Measurements from ENCODE around the gene ZNF672.

DNA sequence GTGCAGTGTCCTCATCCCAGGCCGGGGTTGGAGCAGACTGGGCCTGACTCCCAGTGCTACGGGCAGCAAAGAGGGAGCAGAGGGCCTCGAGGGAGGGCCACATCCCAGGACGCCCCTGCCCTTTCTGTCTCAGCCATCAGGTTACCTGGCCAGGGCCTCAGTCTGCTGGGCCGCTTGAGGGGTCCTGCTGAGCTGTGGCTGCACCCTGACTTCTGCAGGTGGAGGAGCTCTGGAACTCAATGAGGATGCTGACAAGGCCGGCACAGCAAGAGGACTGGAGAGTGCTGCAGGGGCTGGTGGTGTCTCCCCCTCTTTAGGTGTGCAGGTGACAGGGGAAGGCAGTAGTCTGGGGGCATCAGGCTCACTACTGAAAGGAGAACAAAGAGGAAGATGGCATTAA lies 17.6 kb downstream of the ZNF672 start:
- TF ChIP-seq, protein P1, sequence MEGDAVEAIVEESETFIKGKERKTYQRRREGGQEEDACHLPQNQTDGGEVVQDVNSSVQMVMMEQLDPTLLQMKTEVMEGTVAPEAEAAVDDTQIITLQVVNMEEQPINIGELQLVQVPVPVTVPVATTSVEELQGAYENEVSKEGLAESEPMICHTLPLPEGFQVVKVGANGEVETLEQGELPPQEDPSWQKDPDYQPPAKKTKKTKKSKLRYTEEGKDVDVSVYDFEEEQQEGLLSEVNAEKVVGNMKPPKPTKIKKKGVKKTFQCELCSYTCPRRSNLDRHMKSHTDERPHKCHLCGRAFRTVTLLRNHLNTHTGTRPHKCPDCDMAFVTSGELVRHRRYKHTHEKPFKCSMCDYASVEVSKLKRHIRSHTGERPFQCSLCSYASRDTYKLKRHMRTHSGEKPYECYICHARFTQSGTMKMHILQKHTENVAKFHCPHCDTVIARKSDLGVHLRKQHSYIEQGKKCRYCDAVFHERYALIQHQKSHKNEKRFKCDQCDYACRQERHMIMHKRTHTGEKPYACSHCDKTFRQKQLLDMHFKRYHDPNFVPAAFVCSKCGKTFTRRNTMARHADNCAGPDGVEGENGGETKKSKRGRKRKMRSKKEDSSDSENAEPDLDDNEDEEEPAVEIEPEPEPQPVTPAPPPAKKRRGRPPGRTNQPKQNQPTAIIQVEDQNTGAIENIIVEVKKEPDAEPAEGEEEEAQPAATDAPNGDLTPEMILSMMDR (conservative IDR thresholded peaks at IDR 0.05; ENCODE audit: low read depth in 2 of 2) = no peak
- TF ChIP-seq, protein P2, sequence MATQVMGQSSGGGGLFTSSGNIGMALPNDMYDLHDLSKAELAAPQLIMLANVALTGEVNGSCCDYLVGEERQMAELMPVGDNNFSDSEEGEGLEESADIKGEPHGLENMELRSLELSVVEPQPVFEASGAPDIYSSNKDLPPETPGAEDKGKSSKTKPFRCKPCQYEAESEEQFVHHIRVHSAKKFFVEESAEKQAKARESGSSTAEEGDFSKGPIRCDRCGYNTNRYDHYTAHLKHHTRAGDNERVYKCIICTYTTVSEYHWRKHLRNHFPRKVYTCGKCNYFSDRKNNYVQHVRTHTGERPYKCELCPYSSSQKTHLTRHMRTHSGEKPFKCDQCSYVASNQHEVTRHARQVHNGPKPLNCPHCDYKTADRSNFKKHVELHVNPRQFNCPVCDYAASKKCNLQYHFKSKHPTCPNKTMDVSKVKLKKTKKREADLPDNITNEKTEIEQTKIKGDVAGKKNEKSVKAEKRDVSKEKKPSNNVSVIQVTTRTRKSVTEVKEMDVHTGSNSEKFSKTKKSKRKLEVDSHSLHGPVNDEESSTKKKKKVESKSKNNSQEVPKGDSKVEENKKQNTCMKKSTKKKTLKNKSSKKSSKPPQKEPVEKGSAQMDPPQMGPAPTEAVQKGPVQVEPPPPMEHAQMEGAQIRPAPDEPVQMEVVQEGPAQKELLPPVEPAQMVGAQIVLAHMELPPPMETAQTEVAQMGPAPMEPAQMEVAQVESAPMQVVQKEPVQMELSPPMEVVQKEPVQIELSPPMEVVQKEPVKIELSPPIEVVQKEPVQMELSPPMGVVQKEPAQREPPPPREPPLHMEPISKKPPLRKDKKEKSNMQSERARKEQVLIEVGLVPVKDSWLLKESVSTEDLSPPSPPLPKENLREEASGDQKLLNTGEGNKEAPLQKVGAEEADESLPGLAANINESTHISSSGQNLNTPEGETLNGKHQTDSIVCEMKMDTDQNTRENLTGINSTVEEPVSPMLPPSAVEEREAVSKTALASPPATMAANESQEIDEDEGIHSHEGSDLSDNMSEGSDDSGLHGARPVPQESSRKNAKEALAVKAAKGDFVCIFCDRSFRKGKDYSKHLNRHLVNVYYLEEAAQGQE (IDR thresholded peaks at IDR 0.05; ENCODE audit: unreplicated experiment) = no peak
- TF ChIP-seq STAT1 (IDR thresholded peaks at IDR 0.05; ENCODE audit: unreplicated experiment) = no peak
- TF ChIP-seq EZH2phosphoT487 (IDR thresholded peaks at IDR 0.05; ENCODE audit: unreplicated experiment) = no peak
- no peak for TF ChIP-seq CREB1 (CRISPR knock-in tag; IDR thresholded peaks at IDR 0.05; ENCODE audit: low read depth)
- no peak for TF ChIP-seq EZH2 (IDR thresholded peaks at IDR 0.05; ENCODE audit: low read depth, unreplicated experiment)
- no peak for TF ChIP-seq POLR2AphosphoS5 (IDR thresholded peaks at IDR 0.05; ENCODE audit: low read depth)
- TF ChIP-seq ETS1 (IDR thresholded peaks at IDR 0.05) = no peak
